SU-DHL-6 (cell line): ENCODE results near the gene PJA1.

ENCODE experiments used
- H2AFZ ChIP-seq: fragments of 200-600 bp; sonication (generic); 2 replicates; pipeline ENCODE4 v1.6.1; 2014; ENCODE audit warnings: low read depth, mild to moderate bottlenecking, moderate library complexity, mixed read lengths, antibody characterized with exemption, low read length; ENCODE audit not compliant: severe bottlenecking
- H3F3A ChIP-seq: fragments of 200-600 bp; shearing (Covaris generic); 2 replicates; pipeline ENCODE4 v1.6.0; 2016; ENCODE audit warnings: antibody characterized with exemption, mild to moderate bottlenecking; ENCODE audit not compliant: insufficient read depth
- H3K27ac ChIP-seq: fragments of 200-600 bp; sonication (generic); 2 replicates; pipeline ENCODE4 v1.5.1; 2016; ENCODE audit warnings: low read depth, mild to moderate bottlenecking, low read length, moderate library complexity, mixed read lengths
- H3K27me3 ChIP-seq: fragments of 200-600 bp; sonication (generic), shearing (Covaris generic); 2 replicates; pipeline ENCODE4 v1.6.0; 2014; ENCODE audit warnings: mild to moderate bottlenecking, low read length
- H3K36me3 ChIP-seq: fragments of 200-600 bp; sonication (generic); 2 replicates; pipeline ENCODE4 v1.6.1; 2014; ENCODE audit warnings: mild to moderate bottlenecking, low read length, mixed read lengths
- H3K4me2 ChIP-seq: fragments of 300-600, 200-600 bp; shearing (Covaris generic), sonication (generic); 2 replicates; pipeline ENCODE4 v1.6.0; 2014; ENCODE audit warnings: low read length, low read depth, mild to moderate bottlenecking; ENCODE audit not compliant: poor library complexity, severe bottlenecking
- H3K4me3 ChIP-seq: fragments of 200-600 bp; sonication (generic); 2 replicates; pipeline ENCODE4 v1.5.1; 2014; ENCODE audit warnings: antibody characterized with exemption, low read length, mild to moderate bottlenecking, mixed read lengths; ENCODE audit not compliant: insufficient read depth, poor library complexity, severe bottlenecking
- H3K79me2 ChIP-seq: fragments of 200-600 bp; sonication (generic); 2 replicates; pipeline ENCODE4 v1.6.1; 2014; ENCODE audit warnings: mild to moderate bottlenecking, low read length, moderate library complexity; ENCODE audit not compliant: insufficient read depth
- H3K9ac ChIP-seq: fragments of 200-600 bp; sonication (generic); 2 replicates; pipeline ENCODE4 v1.7.0; 2014; ENCODE audit warnings: mild to moderate bottlenecking, low read length
- H3K9me2 ChIP-seq: fragments of 200-600 bp; sonication (generic); replicated peaks from 2 replicates; pipeline ENCODE4 v1.6.1; 2014; ENCODE audit warnings: low read length; ENCODE audit not compliant: insufficient read depth
- H3K9me3 ChIP-seq: fragments of 200-600 bp; sonication (generic); 2 replicates; pipeline ENCODE4 v1.6.1; 2014; ENCODE audit warnings: low read length, mixed read lengths; ENCODE audit not compliant: insufficient read depth
- H4K20me1 ChIP-seq: fragments of 200-600 bp; sonication (generic); 2 replicates; pipeline ENCODE4 v1.6.1; 2014; ENCODE audit warnings: low read depth, mild to moderate bottlenecking, antibody characterized with exemption, low read length, moderate library complexity, mixed read lengths
- CTCF ChIP-seq: fragments of 200-600 bp; sonication (generic); IDR thresholded peaks from one replicate; pipeline ENCODE4 v1.5.1; 2017; ENCODE audit warnings: antibody characterized with exemption, mild to moderate bottlenecking, low read length, moderate library complexity; ENCODE audit not compliant: insufficient read depth, poor library complexity, severe bottlenecking
- EZH2phosphoT487 ChIP-seq: fragments of 200-600 bp; sonication (generic), shearing (Covaris generic); conservative IDR thresholded peaks from 2 replicates; pipeline ENCODE4 v1.6.1; 2018; ENCODE audit warnings: mild to moderate bottlenecking, antibody characterized with exemption, low read length, moderate library complexity, mixed read lengths

Gene PJA1

DNA sequence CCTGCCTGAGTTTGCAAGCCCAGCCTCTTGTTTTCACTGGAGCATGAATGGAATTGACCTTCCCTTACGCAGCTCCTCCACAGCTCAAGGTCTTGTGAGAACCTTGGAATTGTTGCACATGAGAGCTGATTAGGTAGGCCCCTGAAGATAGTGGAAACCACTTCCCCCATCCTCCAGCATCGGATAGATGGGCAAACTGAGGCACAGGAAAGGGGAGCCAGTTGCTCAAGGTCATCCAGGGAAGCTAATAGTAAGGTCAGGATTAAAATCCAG lies 27.2 kb downstream of the PJA1 start:
- no peak overlapping the region for H3K27ac ChIP-seq
- H3F3A ChIP-seq, result no peaks in the 10 kb centered on the region
- no peaks in the 10 kb centered on the region for H4K20me1 ChIP-seq
- no peak overlapping the region for H2AFZ ChIP-seq
- no peaks in the 10 kb centered on the region for H3K9me3 ChIP-seq
- H3K9me2 ChIP-seq, result no peaks in the 10 kb centered on the region
- no peaks in the 10 kb centered on the region for H3K27me3 ChIP-seq
- no peak overlapping the region for H3K4me2 ChIP-seq
- no peak overlapping the region for H3K4me3 ChIP-seq
- H3K9ac ChIP-seq, result no peak overlapping the region
- no peaks in the 10 kb centered on the region for H3K79me2 ChIP-seq
- H3K36me3 ChIP-seq, result no peaks in the 10 kb centered on the region
- TF ChIP-seq CTCF, result no peak
- TF ChIP-seq EZH2phosphoT487, result no peak

GRCh38 chrX:69137371-69138117 lies 27.7 kb downstream of the PJA1 start:
- no peaks in the 10 kb centered on the region for H4K20me1 ChIP-seq
- H3K27ac ChIP-seq, result no peak overlapping the region
- no peaks in the 10 kb centered on the region for H3K9me3 ChIP-seq
- H3K79me2 ChIP-seq, result no peaks in the 10 kb centered on the region
- H3K9ac ChIP-seq, result no peak overlapping the region
- H3K27me3 ChIP-seq, result no peaks in the 10 kb centered on the region
- H3K9me2 ChIP-seq, result no peaks in the 10 kb centered on the region
- no peak overlapping the region for H3K4me2 ChIP-seq
- TF ChIP-seq CTCF (no peak), EZH2phosphoT487 (no peak)
- no peak overlapping the region for H2AFZ ChIP-seq
- H3K36me3 ChIP-seq, result no peaks in the 10 kb centered on the region
- H3K4me3 ChIP-seq, result no peak overlapping the region
- H3F3A ChIP-seq, result no peaks in the 10 kb centered on the region

- Histone ChIP-seq H3K27ac (no peak overlapping the region), H3K4me2 (no peak overlapping the region), H3K4me3 (no peak overlapping the region), H4K20me1 (no peaks in the 10 kb centered on the region), H3K79me2 (no peaks in the 10 kb centered on the region), H3K9me3 (no peaks in the 10 kb centered on the region), H3K27me3 (no peaks in the 10 kb centered on the region), H2AFZ (no peak overlapping the region), H3K9me2 (no peaks in the 10 kb centered on the region), H3K36me3 (no peaks in the 10 kb centered on the region), H3K9ac (no peak overlapping the region), H3F3A (no peaks in the 10 kb centered on the region)
- TF ChIP-seq EZH2phosphoT487, result no peak
- no peak for TF ChIP-seq CTCF
These were observed 28.5 kb downstream of the PJA1 start for GRCh38 chrX:69136546-69137331.
